ENCODE measurements around the gene PPP2R1A.

PPP2R1A gene

DNA sequence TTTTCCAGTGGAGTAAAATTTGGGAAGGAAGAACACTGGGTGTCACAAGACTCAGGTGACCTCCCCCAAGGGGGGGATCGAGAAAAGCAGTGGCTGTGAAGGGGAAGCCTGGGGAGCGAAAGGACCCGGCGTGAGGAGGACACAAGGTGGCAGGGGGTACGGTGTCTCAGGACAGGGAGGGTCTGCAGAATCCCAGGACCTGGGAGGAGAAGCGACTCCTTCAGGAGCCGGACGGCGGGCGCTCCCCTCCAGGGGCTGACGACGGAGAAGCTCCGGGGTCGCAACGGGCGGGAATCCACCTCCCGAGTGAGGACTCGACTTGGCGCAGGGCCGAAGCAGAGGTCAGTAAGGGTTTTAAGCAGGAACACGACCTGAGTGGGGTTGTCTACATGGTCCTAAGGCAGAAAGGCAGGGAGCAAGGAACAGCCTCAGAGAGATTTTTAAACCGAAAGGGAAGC is 19.0 kb upstream of the PPP2R1A start:
- peak overlapping the region; percentile 98 for H3K4me3 ChIP-seq (ENCODE audit: low read length)
- DNase-seq (ENCODE audit: low read depth): no peak
- TF ChIP-seq CTCF (IDR thresholded peaks at IDR 0.05; ENCODE audit: insufficient read depth, low read depth, low read length, missing control alignments): no peak

DNA sequence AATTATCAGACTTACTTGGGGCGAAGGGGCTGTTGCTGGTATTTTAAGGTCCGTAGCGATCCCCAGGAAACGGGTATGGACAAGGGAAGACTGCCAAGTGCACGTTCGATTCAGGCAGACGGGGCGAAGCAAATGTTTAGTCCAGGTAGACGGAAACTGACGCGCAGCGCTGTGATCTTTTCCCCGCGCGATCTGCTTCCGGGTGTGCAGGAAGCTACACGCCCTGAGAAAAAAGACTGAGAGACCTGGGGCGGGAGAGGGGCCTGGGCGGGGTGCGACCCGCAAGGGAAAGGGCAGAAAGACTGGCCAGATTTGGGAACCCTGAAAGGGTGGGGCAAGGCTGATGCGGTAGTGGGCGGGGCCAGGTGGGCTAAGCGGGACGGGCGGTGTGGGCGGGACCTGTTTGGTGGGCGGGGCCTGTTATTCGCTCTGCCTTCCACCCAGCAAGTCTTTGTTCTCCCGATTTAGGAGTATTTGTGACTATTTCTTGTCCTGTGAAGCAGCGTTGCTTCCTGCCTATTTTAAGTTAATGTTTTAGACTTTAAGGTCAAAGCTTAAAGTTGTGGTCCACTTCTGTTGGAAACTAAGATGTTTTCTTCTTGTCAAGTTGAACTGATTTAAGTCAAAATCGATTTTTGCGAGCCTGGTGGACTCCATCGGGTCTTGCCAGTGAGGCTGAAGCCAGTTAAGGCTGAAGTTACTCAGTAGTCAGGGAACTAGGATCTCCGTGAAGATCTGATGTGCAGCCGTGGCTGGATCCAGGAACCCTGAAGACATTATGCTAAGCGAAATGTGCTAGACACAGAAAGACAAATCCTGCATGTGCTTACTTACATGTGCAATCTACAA is 18.3 kb upstream of the PPP2R1A start, which contains the start of gene ZNF836:
ZNF836 (minus strand) TSS at position 301 of the 849 bp plus-strand sequence. CDS start 3,549 bp downstream, outside the sequence.
- H3K4me3 ChIP-seq (ENCODE audit: low read length): peak within 1 kb of the TSS; percentile 98
- no peak for TF ChIP-seq CTCF (IDR thresholded peaks at IDR 0.05; ENCODE audit: insufficient read depth, low read depth, low read length, missing control alignments)

GRCh38 chr19:52172347-52172746 is 17.5 kb upstream of the PPP2R1A start:
- TF ChIP-seq CTCF (IDR thresholded peaks at IDR 0.05; ENCODE audit: insufficient read depth, low read depth, low read length, missing control alignments): no peak
- H3K4me3 ChIP-seq (ENCODE audit: low read length): no peak overlapping the region
- no peak for DNase-seq (ENCODE audit: low read depth)

More for the DNA sequence above, 18.3 kb upstream of the PPP2R1A start, which contains the start of gene ZNF836:
- DNase-seq (ENCODE audit: low read depth): peak; percentile 87

DNA sequence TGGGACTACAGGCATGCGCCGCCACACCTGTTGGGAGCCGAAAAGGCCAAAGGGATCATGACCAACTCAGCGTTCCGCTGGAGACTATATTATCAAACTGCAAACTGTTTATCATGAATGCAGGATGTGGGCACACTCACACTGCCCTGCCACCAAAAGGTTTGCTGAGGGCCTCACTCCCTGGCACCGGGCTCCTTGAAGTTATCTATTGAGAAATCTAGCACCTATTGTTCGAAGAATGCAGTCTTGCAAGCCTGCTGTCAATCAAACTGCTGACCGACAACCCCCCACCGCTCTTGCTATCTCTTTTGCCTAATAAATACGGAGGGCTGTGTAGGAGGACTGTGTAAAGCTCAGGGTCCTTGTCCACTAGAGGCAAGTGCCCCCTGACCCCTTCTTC is 13.3 kb upstream of the PPP2R1A start:
- no peak overlapping the region for H3K4me3 ChIP-seq (ENCODE audit: low read length)
- TF ChIP-seq CTCF (IDR thresholded peaks at IDR 0.05; ENCODE audit: insufficient read depth, low read depth, low read length, missing control alignments): no peak
- peak; percentile 28 for DNase-seq (ENCODE audit: low read depth)

GRCh38 chr19:52187407-52187806 is 2.4 kb upstream of the PPP2R1A start:
- no peak for TF ChIP-seq CTCF (IDR thresholded peaks at IDR 0.05; ENCODE audit: insufficient read depth, low read depth, low read length, missing control alignments)
- no peak for DNase-seq (ENCODE audit: low read depth)
- H3K4me3 ChIP-seq (ENCODE audit: low read length): no peak overlapping the region

DNA sequence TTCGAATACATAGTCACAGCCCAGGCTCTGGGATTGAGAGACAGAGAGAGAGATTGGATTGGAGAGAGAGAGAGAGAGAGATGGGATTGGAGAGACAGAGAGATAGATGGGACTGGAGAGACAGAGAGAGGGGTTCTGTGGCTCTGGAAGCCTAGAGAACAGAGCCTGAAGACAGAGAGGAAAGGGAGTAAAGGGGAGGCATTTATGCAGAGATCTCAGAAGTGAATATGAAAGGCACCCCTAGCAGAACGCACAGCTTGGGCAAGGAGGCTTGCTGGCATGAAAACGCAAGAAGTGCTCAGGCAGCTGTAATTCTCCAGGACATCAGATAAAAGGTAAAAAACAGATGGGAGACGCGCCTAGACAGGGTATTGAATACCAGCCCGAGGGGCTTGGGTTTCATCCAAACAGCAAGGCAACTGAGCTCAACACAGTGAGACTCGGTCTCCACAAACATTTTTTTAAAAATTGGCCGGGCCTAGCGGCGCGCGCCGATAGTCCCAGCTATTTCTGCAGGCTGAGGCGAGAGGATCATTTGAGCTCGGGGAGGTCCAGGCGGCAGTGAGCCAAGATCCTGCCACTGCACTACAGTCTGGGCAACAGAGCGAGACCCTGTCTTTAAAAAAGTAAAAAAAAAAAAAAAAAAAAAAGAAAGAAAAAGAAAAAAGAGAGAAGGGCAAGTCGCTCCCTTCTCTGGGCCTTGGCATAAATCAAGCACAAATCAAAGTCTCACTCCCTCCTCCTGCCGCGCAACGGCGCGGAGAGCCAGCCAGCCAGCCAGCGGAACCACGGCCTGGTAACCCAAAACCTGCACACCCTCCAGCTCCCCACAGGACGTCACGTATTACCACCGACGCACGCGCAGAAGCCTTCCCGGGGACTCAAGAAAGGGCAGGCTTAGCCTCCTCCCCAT is 774 bp upstream of the PPP2R1A start:
- H3K4me3 ChIP-seq (ENCODE audit: low read length): peak overlapping the region; percentile 50
- peak; percentile 61 for DNase-seq (ENCODE audit: low read depth)
- TF ChIP-seq CTCF (IDR thresholded peaks at IDR 0.05; ENCODE audit: insufficient read depth, low read depth, low read length, missing control alignments): no peak
